ENCODE data around the gene DAB1. TPM values are rescaled to one million over a fixed set of nuclear protein-coding genes. Genes with fewer than 3 reads are reported as not detected.

DAB1 gene
- total RNA-seq, 2 donors from 2014 or later: 8.7 to 13.6 TPM

DNA sequence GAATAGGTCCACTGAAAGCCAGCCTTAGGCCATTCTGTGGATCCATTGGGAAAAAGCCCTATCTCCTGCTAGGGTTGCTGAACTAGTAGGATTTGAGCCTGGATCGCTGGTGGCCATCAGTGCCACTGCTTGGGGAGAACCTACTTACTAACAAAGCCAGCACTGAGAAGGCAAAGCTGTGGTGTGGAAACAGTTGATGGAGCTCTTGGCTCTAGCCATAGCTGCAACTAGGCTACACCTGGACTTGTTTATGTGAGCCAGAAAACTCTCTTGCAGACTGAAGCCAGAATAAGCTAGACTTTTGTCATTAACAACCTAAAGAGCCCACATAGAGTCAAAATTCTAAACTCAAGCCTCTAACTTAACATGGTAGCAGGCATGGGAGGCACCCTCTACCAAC is 20.7 kb downstream of the DAB1 start:
- DNase-seq: no peak
- no peaks in the 10 kb centered on the region for H3K36me3 Mint-ChIP-seq (ENCODE audit: low read depth)
- no peaks in the 10 kb centered on the region for H3K4me1 Mint-ChIP-seq
- no peak overlapping the region for H3K27ac Mint-ChIP-seq
- no peak overlapping the region for H3K4me3 Mint-ChIP-seq
- no peaks in the 10 kb centered on the region for H3K9me3 ChIP-seq (ENCODE audit: control insufficient read depth, low read length, poor library complexity, severe bottlenecking)
- H3K27me3 Mint-ChIP-seq: peaks cover under 1% of the 10 kb centered on the region
- ATAC-seq: no peak

DNA sequence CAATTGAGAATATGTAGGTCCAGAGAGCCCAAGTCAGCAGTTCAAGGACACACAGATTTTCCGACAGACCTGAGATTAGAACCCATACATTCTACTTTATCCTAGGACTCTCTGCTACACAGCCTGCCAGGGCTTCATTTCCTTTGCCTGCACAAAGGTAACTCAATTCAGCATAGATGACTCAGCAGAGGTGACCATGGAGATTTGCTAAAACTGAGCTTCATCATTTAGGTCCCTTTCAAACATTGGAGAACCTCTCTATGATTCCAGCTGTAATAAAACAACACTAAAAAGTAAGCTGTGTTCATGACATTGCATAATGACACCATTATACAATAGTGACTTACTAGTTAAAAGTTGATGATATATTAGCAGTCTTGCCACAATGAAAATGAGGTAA is 22.2 kb downstream of the DAB1 start:
- no peaks in the 10 kb centered on the region for H3K4me1 Mint-ChIP-seq
- no peak for DNase-seq
- H3K27me3 Mint-ChIP-seq: peaks cover 10% of the 10 kb centered on the region
- no peak overlapping the region for H3K27ac Mint-ChIP-seq
- no peaks in the 10 kb centered on the region for H3K9me3 ChIP-seq (ENCODE audit: control insufficient read depth, low read length, poor library complexity, severe bottlenecking)
- no peaks in the 10 kb centered on the region for H3K36me3 Mint-ChIP-seq (ENCODE audit: low read depth)
- ATAC-seq: no peak
- no peak overlapping the region for H3K4me3 Mint-ChIP-seq

DNA sequence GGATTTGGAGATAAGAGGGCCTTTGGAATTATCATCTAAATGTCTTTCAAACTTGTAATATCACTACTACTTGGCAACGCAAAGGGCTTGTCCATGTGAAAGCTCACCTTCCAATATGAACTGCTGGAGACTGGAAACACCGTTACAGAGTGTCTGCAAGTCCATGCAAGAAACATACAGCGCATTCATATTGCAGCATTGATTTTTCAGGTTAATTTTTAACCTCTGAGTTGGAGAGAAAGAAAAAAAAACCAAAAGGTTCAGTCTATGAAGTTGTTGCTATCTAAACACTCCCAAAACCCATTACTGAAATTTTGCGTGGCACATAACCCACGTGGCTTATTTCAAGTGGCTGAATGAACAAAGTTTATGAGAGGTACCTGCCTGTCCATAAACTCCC is 23.8 kb downstream of the DAB1 start:
- H3K36me3 Mint-ChIP-seq (ENCODE audit: low read depth): no peaks in the 10 kb centered on the region
- no peak for DNase-seq
- no peak for ATAC-seq
- H3K9me3 ChIP-seq (ENCODE audit: control insufficient read depth, low read length, poor library complexity, severe bottlenecking): no peaks in the 10 kb centered on the region
- H3K27ac Mint-ChIP-seq: no peak overlapping the region
- H3K4me3 Mint-ChIP-seq: no peak overlapping the region
- no peaks in the 10 kb centered on the region for H3K4me1 Mint-ChIP-seq
- H3K27me3 Mint-ChIP-seq: peaks cover 10% of the 10 kb centered on the region

DNA sequence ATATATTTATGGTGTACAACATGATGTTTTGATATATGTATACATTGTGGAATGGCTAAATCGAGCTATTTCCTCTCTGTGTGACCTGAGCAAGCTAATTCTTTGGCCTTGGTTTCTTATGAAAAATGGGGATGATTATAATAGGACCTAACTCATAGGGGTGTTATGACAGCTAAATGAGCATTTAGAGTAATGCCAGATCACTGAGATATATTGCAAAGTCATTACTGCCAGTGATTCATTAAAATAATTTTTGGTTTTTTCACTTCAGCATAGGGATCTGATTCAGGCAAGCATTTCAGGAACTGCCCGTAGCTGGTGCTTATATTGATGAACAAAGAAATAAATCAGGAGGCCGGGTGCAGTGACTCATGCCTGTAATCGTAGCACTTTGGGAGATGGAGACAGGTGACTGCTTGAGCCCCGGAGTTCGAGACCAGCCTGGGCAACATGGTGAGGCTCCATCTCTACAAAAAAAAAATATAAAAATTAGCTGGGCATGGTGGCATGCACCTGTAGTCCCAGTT is 30.7 kb downstream of the DAB1 start:
- no peak for ATAC-seq
- DNase-seq: no peak
- no peaks in the 10 kb centered on the region for H3K4me1 Mint-ChIP-seq
- H3K9me3 ChIP-seq (ENCODE audit: control insufficient read depth, low read length, poor library complexity, severe bottlenecking): no peaks in the 10 kb centered on the region
- peaks cover 23% of the 10 kb centered on the region for H3K27me3 Mint-ChIP-seq
- no peaks in the 10 kb centered on the region for H3K36me3 Mint-ChIP-seq (ENCODE audit: low read depth)
- H3K4me3 Mint-ChIP-seq: no peak overlapping the region
- no peak overlapping the region for H3K27ac Mint-ChIP-seq

DNA sequence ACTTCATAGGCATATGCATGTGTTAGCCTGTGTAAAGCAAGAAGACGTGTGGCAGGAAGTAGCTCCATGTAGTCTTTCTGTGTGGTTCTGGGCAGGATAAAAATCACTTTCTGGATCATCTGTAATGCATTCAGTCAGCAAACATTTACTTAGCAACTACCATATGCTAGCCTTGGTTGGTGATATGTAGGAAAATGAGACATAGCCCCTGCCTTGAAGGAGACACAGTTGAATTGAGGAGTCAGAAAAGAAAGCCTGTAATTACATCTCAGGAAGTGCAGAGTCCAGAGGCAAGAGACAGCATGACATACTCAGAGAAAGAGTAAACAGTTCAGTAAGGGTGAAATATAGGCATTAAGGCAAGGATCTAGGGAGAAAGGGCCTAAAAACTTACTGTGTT is 38.5 kb downstream of the DAB1 start:
- H3K9me3 ChIP-seq (ENCODE audit: control insufficient read depth, low read length, poor library complexity, severe bottlenecking): no peaks in the 10 kb centered on the region
- no peaks in the 10 kb centered on the region for H3K27me3 Mint-ChIP-seq
- no peak overlapping the region for H3K27ac Mint-ChIP-seq
- peaks cover 2% of the 10 kb centered on the region for H3K4me1 Mint-ChIP-seq
- ATAC-seq: no peak
- no peaks in the 10 kb centered on the region for H3K36me3 Mint-ChIP-seq (ENCODE audit: low read depth)
- H3K4me3 Mint-ChIP-seq: no peak overlapping the region
- no peak for DNase-seq

DNA sequence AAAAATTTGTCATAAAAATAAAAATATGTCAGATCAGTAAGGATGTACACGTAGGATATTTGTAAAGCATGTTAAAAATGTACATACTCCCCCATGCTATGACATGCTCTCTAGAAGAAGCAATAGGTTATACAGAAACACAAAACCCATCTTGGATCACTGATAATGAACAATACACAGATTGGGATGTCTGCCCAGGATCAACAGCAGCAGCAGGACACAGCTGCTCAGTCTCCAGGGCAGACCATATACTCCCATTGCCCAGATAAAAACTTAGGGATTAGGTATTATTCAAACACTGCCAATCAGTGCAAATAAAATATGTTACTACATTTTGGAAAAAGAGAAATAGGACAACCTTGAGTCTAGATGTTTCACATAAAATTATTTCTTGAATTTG is 39.0 kb downstream of the DAB1 start:
- Mint-ChIP-seq H3K4me1 (peaks cover 2% of the 10 kb centered on the region), H3K4me3 (no peak overlapping the region)
- no peak for DNase-seq

DNA sequence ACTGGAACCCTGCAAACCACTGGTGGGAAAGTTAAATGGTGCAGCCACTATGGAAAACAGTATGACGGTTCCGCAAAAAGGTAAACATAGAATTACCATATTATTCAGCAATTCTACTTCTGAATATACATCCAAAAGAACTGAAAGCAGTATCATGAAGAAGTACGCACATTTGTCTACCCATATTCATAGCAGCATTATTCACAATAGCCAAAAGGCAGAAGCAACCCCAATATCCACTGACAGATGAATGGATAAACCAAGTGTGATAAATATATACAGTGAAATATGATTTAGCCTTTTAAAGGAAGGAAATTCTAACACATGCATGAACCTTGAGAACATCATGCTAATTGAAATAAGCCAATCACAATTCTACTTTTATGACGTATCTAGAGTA is 39.6 kb downstream of the DAB1 start:
- Mint-ChIP-seq H3K36me3 (ENCODE audit: low read depth) (no peaks in the 10 kb centered on the region), H3K27ac (no peak overlapping the region), H3K4me1 (peaks cover 2% of the 10 kb centered on the region), H3K27me3 (peaks cover 6% of the 10 kb centered on the region), H3K4me3 (no peak overlapping the region)
- H3K9me3 ChIP-seq (ENCODE audit: control insufficient read depth, low read length, poor library complexity, severe bottlenecking): no peaks in the 10 kb centered on the region
- DNase-seq: no peak
- no peak for ATAC-seq

More for the DNA sequence above, 39.0 kb downstream of the DAB1 start:
- no peaks in the 10 kb centered on the region for H3K36me3 Mint-ChIP-seq (ENCODE audit: low read depth)
- peaks cover under 1% of the 10 kb centered on the region for H3K27me3 Mint-ChIP-seq
- ATAC-seq: no peak
- H3K27ac Mint-ChIP-seq: no peak overlapping the region
- H3K9me3 ChIP-seq (ENCODE audit: control insufficient read depth, low read length, poor library complexity, severe bottlenecking): no peaks in the 10 kb centered on the region

DNA sequence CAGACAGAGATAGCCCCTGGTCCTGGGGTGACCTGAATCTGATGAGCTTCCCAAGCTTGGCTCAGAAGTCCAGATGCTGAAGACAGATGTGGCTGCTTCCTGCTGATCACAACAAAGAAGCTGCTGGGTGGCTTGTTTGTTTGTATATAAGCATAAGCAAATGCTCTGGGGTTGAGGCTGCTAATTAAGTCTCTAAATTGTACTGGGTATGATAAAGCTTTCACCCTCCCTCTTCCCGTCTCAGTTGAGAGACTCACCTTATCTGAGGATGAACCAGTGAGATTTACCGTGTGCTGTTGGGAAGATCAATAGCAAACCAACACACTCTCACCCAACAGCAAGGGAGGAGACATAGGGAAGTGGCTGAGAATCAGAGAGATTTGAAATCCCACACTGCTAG is 42.0 kb downstream of the DAB1 start:
- ATAC-seq (no peak), DNase-seq (no peak)
- Mint-ChIP-seq H3K27me3 (peaks cover 7% of the 10 kb centered on the region), H3K36me3 (ENCODE audit: low read depth) (no peaks in the 10 kb centered on the region), H3K4me1 (peaks cover 2% of the 10 kb centered on the region), H3K27ac (no peak overlapping the region), H3K4me3 (no peak overlapping the region)
- H3K9me3 ChIP-seq (ENCODE audit: control insufficient read depth, low read length, poor library complexity, severe bottlenecking): no peaks in the 10 kb centered on the region

DNA sequence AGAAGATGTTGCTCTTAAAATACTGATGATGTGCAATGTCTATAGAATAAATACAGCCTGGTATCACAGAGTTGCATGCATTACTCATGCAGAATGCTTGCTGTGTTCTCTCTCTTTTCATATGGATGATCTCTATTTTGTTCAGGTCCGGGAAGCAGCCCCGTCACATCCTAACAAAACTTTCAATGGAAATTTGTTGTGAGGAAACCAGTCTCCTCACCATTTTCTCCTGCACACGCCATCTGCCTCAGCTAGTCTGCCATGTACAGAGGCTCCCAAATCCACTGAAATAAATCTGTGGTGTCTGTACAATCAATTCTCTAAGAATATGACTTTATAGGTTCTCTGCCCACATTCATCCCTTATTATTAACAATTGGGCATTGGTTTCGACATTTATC is 42.4 kb downstream of the DAB1 start:
- H3K9me3 ChIP-seq (ENCODE audit: control insufficient read depth, low read length, poor library complexity, severe bottlenecking): no peaks in the 10 kb centered on the region
- Mint-ChIP-seq H3K27me3 (peaks cover 7% of the 10 kb centered on the region), H3K4me3 (no peak overlapping the region), H3K36me3 (ENCODE audit: low read depth) (no peaks in the 10 kb centered on the region), H3K4me1 (peaks cover 2% of the 10 kb centered on the region), H3K27ac (no peak overlapping the region)
- ATAC-seq (no peak), DNase-seq (no peak)

DNA sequence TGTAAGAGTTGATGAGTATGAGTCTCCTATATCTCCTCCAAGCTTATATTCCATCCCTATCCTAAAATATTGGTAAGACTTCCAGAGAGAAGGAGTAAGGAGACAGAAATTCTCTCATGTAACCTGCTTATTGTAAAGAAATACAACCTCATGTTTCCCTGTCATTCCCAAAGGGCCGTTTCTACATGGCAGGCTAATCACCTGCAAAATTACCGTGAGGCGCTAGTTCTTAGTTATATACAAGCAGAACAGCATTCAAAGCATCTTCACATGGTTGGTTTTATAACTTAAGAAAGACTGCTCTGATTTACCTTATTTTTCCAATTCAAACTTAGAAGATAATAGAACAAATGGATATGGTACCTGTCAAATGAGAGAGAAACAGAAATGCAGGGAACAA is 42.9 kb downstream of the DAB1 start:
- ATAC-seq (no peak), DNase-seq (no peak)
- peaks cover 7% of the 10 kb centered on the region for H3K27me3 Mint-ChIP-seq
- no peaks in the 10 kb centered on the region for H3K36me3 Mint-ChIP-seq (ENCODE audit: low read depth)
- no peaks in the 10 kb centered on the region for H3K9me3 ChIP-seq (ENCODE audit: control insufficient read depth, low read length, poor library complexity, severe bottlenecking)
- peaks cover 2% of the 10 kb centered on the region for H3K4me1 Mint-ChIP-seq
- no peak overlapping the region for H3K27ac Mint-ChIP-seq
- no peak overlapping the region for H3K4me3 Mint-ChIP-seq

DNA sequence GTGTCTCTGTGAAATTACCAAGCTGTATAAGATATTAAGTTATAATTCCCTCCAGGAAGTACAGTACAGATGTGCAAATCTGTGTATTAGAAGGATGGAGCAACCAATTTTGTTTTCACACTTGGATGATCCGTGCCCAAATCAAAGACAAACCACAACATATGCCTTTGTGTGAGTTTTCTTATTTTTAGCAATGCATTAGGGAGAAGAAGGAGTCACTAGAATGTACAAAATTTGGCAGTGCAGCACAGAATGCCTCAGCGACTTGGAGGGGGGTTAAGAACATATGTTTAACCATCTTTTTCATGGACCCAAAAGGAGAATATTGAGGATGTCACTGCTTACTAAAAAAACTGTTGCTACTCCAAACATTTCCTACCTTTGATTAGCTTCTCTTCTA is 45.3 kb downstream of the DAB1 start:
- peaks cover 15% of the 10 kb centered on the region for H3K27me3 Mint-ChIP-seq
- H3K4me1 Mint-ChIP-seq: peaks cover 2% of the 10 kb centered on the region
- DNase-seq: no peak
- no peaks in the 10 kb centered on the region for H3K9me3 ChIP-seq (ENCODE audit: control insufficient read depth, low read length, poor library complexity, severe bottlenecking)
- H3K36me3 Mint-ChIP-seq (ENCODE audit: low read depth): no peaks in the 10 kb centered on the region
- no peak overlapping the region for H3K4me3 Mint-ChIP-seq
- ATAC-seq: no peak
- H3K27ac Mint-ChIP-seq: no peak overlapping the region

DNA sequence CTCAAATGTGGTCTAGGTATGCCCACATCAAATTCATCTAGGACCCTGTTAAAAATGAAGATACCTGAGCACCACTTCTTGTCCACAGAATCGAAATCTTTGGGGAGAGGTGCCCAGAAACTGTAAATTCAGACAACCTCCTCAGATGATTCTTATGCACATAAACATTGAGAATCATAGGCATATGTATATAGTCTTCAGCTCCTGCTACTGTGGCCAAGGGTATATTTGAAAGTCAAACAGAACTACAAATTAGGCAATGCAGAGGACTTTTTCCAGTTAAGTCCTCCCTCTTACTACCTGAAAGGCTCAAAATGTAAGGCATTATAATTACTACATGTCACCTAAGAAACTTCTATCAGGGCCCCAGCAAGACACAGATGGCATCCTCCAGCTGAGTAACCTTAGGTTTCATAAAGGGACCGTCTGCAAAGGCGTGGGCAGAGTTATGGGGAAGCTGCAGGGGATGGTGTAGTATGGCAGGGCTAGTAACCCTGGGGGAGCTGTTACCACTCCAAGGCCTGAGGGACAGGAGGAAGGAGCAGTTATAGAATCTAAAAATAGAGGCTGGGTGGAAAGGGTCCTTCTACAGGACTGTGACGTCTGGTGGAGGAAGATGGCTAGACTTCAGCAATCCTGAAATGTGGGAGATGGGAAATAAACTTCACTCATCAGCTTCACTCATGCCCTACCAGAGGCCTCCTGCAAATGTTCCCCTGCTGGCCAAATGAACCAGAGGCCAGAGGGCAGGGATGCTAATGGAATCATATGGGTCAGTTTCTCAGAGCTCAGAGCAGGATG is 46.3 kb downstream of the DAB1 start:
- H3K27ac Mint-ChIP-seq: no peak overlapping the region
- no peaks in the 10 kb centered on the region for H3K4me1 Mint-ChIP-seq
- no peaks in the 10 kb centered on the region for H3K9me3 ChIP-seq (ENCODE audit: control insufficient read depth, low read length, poor library complexity, severe bottlenecking)
- H3K4me3 Mint-ChIP-seq: no peak overlapping the region
- H3K36me3 Mint-ChIP-seq (ENCODE audit: low read depth): no peaks in the 10 kb centered on the region
- no peak for ATAC-seq
- peaks cover 15% of the 10 kb centered on the region for H3K27me3 Mint-ChIP-seq
- no peak for DNase-seq

DNA sequence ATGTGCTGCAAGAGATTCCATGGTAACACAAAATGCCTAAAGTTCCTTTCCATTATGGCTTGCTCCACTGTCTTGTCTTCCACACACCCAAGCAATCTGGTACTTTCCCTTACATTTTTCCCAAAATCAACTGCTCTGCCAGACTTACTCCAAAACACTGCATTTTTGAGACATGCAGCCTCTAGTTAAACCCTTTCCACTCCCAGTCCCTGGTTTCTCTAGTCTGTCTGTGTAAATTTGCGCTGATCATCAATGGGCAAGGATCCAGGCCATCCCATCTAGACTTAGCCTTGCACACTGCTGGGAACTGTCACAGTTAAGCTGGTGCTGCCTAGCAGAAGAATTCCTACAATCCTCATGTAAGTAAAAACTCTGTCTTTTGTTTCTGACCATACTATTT is 47.8 kb downstream of the DAB1 start:
- peaks cover 15% of the 10 kb centered on the region for H3K27me3 Mint-ChIP-seq
- no peaks in the 10 kb centered on the region for H3K4me1 Mint-ChIP-seq
- no peak for ATAC-seq
- no peaks in the 10 kb centered on the region for H3K9me3 ChIP-seq (ENCODE audit: control insufficient read depth, low read length, poor library complexity, severe bottlenecking)
- no peak overlapping the region for H3K4me3 Mint-ChIP-seq
- H3K27ac Mint-ChIP-seq: no peak overlapping the region
- no peaks in the 10 kb centered on the region for H3K36me3 Mint-ChIP-seq (ENCODE audit: low read depth)
- DNase-seq: no peak

DNA sequence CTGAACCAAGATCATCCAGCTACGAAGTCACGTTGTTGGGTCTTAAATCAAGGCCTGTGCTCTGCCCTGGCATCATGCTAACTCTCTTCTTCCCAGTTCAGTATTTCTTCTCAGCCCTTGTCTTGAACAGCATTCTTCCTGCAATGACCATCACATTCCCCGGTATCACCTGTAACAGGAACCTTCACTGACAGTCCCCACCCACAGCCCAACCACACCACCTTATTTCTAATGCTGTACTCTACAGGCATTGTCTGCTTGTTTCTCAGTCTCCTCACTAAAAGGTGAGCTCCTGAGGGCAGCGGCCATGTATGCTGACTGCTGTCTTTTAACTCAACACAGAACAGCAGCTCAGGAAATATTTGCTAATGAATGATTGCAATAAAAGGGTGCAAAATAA is 54.0 kb downstream of the DAB1 start:
- no peaks in the 10 kb centered on the region for H3K4me1 Mint-ChIP-seq
- no peak overlapping the region for H3K27ac Mint-ChIP-seq
- H3K36me3 Mint-ChIP-seq (ENCODE audit: low read depth): no peaks in the 10 kb centered on the region
- H3K27me3 Mint-ChIP-seq: peaks cover 4% of the 10 kb centered on the region
- no peak overlapping the region for H3K4me3 Mint-ChIP-seq
- DNase-seq: no peak
- ATAC-seq: no peak
- H3K9me3 ChIP-seq (ENCODE audit: control insufficient read depth, low read length, poor library complexity, severe bottlenecking): no peaks in the 10 kb centered on the region
